C4-2B (cell line): ENCODE data around the gene C4orf50.

Experiments
- CTCF ChIP-seq: fragments of 450-650 bp; conservative IDR thresholded peaks from 2 replicates; pipeline ENCODE4 v1.5.1; 2017; ENCODE audit warnings: mild to moderate bottlenecking
- ZFX ChIP-seq: fragments of 450-650 bp; IDR thresholded peaks from 2 replicates; pipeline ENCODE4 v1.6.1; 2017

- no peak for TF ChIP-seq CTCF
- no peak for TF ChIP-seq ZFX
Observed at GRCh38 chr4:6041800-6042199, 23.6 kb upstream of the C4orf50 start.
